Calu3 (cell line): ENCODE data around the gene NTNG1. TPM values are rescaled to one million over a fixed set of nuclear protein-coding genes. Genes with fewer than 3 reads are reported as not detected.

Experiments used
- BruUV-seq: library from RNA; stranded (reverse); fragments of 400-500 nt; replicated peaks from 2 replicates; lab custom pipeline; 2021; lab: Mats Ljungman, UMichigan
- CTCF ChIA-PET: fragments of 300-600 bp; sonication (Branson Sonifier 250); formaldehyde crosslinking; loops from one replicate; lab custom pipeline; 2022; ENCODE audit warnings: antibody characterized with exemption; lab: Charles Lee
- DNase-seq: peaks from one replicate; pipeline ENCODE4 v3.0.0; 2022
- H3K27ac Mint-ChIP-seq: one replicate; pipeline ENCODE4 v1.8.0; 2022; ENCODE audit warnings: mixed read lengths; ENCODE audit not compliant: unreplicated experiment
- H3K27me3 Mint-ChIP-seq: one replicate; pipeline ENCODE4 v1.8.0; 2022; ENCODE audit warnings: mixed read lengths; ENCODE audit not compliant: unreplicated experiment
- H3K36me3 Mint-ChIP-seq: one replicate; pipeline ENCODE4 v1.8.0; 2022; ENCODE audit warnings: mild to moderate bottlenecking, moderate library complexity, mixed read lengths; ENCODE audit not compliant: insufficient read depth, unreplicated experiment
- H3K4me1 Mint-ChIP-seq: one replicate; pipeline ENCODE4 v1.8.0; 2022; ENCODE audit warnings: mild to moderate bottlenecking, low read depth, mixed read lengths; ENCODE audit not compliant: unreplicated experiment
- H3K4me3 Mint-ChIP-seq: one replicate; pipeline ENCODE4 v1.8.0; 2022; ENCODE audit warnings: mild to moderate bottlenecking, low read depth, moderate library complexity, mixed read lengths; ENCODE audit not compliant: unreplicated experiment
- H3K9me3 Mint-ChIP-seq: one replicate; pipeline ENCODE4 v1.8.0; 2022; ENCODE audit warnings: low read depth, mixed read lengths; ENCODE audit not compliant: unreplicated experiment
- intact Hi-C: fragments of 100-400 bp; cut with micrococcal nuclease; formaldehyde crosslinking; loops from one replicate; pipeline ENCODE4 v1.10.0; 2022; ENCODE audit not compliant: unreplicated experiment
- total RNA-seq: library from RNA; stranded (reverse); gene quantifications from 2 replicates; pipeline ENCODE4 v1.2.3, GENCODE V29; 2022
- TF ChIP-seq, protein P1 (sequence below): fragments of 200-600 bp; IDR thresholded peaks from one replicate; pipeline ENCODE4 v1.8.0; 2022; ENCODE audit warnings: antibody characterized with exemption; ENCODE audit not compliant: unreplicated experiment

The NTNG1 gene
- total RNA-seq, 1 experiment from 2014 or later, result 2.6 TPM

DNA sequence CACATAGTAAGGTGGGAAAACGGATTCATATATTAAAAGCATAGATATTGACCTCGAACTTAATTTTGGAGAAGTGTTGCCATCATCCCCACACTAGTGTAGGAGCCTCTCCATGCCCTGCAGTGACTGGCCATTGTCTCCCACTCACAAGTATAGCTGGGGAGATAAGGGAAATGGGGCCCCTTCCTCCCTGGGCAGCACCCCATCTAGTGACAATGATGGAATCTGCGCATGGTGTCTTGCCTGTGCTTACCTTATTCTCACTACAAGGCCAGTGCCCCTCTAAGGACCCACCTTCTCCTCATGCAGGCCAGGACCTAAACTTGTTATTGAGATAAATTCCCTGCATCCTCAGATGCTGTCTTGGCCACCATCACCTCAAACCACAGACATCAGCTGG is 374.9 kb downstream of the NTNG1 start:
- TF ChIP-seq, protein P1, sequence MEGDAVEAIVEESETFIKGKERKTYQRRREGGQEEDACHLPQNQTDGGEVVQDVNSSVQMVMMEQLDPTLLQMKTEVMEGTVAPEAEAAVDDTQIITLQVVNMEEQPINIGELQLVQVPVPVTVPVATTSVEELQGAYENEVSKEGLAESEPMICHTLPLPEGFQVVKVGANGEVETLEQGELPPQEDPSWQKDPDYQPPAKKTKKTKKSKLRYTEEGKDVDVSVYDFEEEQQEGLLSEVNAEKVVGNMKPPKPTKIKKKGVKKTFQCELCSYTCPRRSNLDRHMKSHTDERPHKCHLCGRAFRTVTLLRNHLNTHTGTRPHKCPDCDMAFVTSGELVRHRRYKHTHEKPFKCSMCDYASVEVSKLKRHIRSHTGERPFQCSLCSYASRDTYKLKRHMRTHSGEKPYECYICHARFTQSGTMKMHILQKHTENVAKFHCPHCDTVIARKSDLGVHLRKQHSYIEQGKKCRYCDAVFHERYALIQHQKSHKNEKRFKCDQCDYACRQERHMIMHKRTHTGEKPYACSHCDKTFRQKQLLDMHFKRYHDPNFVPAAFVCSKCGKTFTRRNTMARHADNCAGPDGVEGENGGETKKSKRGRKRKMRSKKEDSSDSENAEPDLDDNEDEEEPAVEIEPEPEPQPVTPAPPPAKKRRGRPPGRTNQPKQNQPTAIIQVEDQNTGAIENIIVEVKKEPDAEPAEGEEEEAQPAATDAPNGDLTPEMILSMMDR, result no peak

GRCh38 chr1:107523061-107523460 is 382.2 kb downstream of the NTNG1 start:
- Mint-ChIP-seq H3K4me3 (no peak overlapping the region), H3K36me3 (no peaks in the 10 kb centered on the region), H3K27me3 (no peaks in the 10 kb centered on the region), H3K4me1 (no peaks in the 10 kb centered on the region), H3K9me3 (peaks cover 6% of the 10 kb centered on the region), H3K27ac (no peak overlapping the region)
- intact Hi-C loops, result no loop called here
- DNase-seq, result no peak
- CTCF ChIA-PET, result interaction anchor here (0.5 kb wide), 1 partner anchor 281 kb away, joined by 4 read pairs; no protein-coding TSS in a partner anchor
- TF ChIP-seq, protein P1, result no peak
- BruUV-seq, result no TSS peak

More for the DNA sequence above, 374.9 kb downstream of the NTNG1 start:
- no TSS peak for BruUV-seq
- CTCF ChIA-PET, result no interaction called here
- DNase-seq, result no peak
- Mint-ChIP-seq H3K36me3 (no peaks in the 10 kb centered on the region), H3K27me3 (peaks cover 19% of the 10 kb centered on the region), H3K9me3 (peaks cover 2% of the 10 kb centered on the region), H3K27ac (no peak overlapping the region), H3K4me3 (no peak overlapping the region), H3K4me1 (no peaks in the 10 kb centered on the region)
- intact Hi-C loops, result no loop called here

DNA sequence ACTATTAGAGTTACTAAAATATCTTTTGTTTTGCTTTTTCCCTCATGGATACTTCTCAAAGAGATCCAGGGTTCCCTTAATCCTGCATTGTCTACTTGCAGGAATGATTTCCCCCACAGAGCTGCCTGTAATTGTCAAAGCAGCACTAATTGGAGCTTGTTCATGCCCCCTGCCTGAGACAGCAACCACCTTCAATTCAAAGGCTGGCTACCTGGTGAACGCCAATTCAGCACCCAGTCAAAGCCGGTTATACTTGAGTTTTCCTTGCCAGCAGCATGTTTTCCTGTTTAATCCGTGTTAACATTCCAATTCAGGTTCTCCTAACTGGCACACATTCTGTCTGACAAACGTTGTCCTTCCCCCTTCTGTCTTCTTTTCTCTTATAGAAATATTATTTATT is 382.9 kb downstream of the NTNG1 start:
- no peak for DNase-seq
- Mint-ChIP-seq H3K27ac (no peak overlapping the region), H3K36me3 (no peaks in the 10 kb centered on the region), H3K4me3 (no peak overlapping the region), H3K9me3 (peaks cover 6% of the 10 kb centered on the region), H3K27me3 (no peaks in the 10 kb centered on the region), H3K4me1 (no peaks in the 10 kb centered on the region)
- no TSS peak for BruUV-seq
- intact Hi-C loops, result no loop called here
- CTCF ChIA-PET, result no interaction called here
- TF ChIP-seq, protein P1, result no peak

DNA sequence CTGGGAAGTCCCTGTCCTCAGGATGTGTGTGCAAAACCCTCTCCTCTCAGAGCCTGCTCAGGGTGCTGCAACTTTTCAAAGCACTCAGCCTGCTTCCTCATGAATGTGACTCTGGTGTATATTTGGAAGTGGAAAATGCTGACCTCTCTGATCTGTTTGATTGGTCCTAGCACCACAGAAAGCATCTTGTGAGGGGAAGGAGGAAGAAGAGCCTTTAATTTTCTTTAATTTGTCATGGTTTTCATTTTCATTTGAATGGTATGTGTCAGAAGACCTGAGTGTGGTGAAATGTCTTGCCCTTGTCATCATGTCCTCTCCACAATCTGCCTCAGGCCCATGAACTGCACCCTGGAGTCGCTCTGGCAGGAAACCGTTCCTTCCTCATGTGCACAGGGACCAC is 383.5 kb downstream of the NTNG1 start:
- DNase-seq, result no peak
- Mint-ChIP-seq H3K27ac (no peak overlapping the region), H3K4me1 (no peaks in the 10 kb centered on the region), H3K4me3 (no peak overlapping the region), H3K36me3 (no peaks in the 10 kb centered on the region), H3K27me3 (no peaks in the 10 kb centered on the region), H3K9me3 (peaks cover 6% of the 10 kb centered on the region)
- TF ChIP-seq, protein P1, result no peak
- intact Hi-C loops, result no loop called here
- no TSS peak for BruUV-seq
- CTCF ChIA-PET, result no interaction called here
